ENCODE measurements around the gene FAM135A. TPM values are rescaled to one million over a fixed set of nuclear protein-coding genes. Genes with fewer than 3 reads are reported as not detected.

Gene FAM135A
- total RNA-seq (10 to 100 TPM in 2 of 6 donors, 1 to 10 TPM in 4; 7.7 to 14.4 (median 8.4) TPM), polyA plus RNA-seq (10 to 100 TPM in 1 of 2 donors, 1 to 10 TPM in 1; 7.5 to 13.1 TPM)

GRCh38 chr6:70413114-70413991 lies at the start of gene FAM135A:
FAM135A (plus strand) TSS chr6:70413508; CDS start chr6:70428343, 14,835 bp downstream.
- TF ChIP-seq, protein P1, sequence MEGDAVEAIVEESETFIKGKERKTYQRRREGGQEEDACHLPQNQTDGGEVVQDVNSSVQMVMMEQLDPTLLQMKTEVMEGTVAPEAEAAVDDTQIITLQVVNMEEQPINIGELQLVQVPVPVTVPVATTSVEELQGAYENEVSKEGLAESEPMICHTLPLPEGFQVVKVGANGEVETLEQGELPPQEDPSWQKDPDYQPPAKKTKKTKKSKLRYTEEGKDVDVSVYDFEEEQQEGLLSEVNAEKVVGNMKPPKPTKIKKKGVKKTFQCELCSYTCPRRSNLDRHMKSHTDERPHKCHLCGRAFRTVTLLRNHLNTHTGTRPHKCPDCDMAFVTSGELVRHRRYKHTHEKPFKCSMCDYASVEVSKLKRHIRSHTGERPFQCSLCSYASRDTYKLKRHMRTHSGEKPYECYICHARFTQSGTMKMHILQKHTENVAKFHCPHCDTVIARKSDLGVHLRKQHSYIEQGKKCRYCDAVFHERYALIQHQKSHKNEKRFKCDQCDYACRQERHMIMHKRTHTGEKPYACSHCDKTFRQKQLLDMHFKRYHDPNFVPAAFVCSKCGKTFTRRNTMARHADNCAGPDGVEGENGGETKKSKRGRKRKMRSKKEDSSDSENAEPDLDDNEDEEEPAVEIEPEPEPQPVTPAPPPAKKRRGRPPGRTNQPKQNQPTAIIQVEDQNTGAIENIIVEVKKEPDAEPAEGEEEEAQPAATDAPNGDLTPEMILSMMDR (IDR thresholded peaks at IDR 0.05), result no peak
- peak; percentile 98 to 99 (median 99) for ATAC-seq
- Histone ChIP-seq H3K4me3 (peak within 1 kb of the TSS; percentile 67 to 89 (median 84)), H3K27ac (peak within 1 kb of the TSS; percentile 60 to 83 (median 74)), H3K36me3 (no peaks in the 10 kb centered on the region), H3K27me3 (no peaks in the 10 kb centered on the region), H3K9me3 (no peaks in the 10 kb centered on the region), H3K4me1 (peaks cover 0 to 16% (median 6%) of the 10 kb centered on the region in 3 donors)
- intact Hi-C loops (cut with DNase I), result no loop called here
- FAIRE-seq, result peak; percentile 80
- peak; percentile 99 to 100 (median 100) for DNase-seq
- 0% methylated on average over 36 to 89 of the region's 89 CpGs for WGBS, 2 donors

DNA sequence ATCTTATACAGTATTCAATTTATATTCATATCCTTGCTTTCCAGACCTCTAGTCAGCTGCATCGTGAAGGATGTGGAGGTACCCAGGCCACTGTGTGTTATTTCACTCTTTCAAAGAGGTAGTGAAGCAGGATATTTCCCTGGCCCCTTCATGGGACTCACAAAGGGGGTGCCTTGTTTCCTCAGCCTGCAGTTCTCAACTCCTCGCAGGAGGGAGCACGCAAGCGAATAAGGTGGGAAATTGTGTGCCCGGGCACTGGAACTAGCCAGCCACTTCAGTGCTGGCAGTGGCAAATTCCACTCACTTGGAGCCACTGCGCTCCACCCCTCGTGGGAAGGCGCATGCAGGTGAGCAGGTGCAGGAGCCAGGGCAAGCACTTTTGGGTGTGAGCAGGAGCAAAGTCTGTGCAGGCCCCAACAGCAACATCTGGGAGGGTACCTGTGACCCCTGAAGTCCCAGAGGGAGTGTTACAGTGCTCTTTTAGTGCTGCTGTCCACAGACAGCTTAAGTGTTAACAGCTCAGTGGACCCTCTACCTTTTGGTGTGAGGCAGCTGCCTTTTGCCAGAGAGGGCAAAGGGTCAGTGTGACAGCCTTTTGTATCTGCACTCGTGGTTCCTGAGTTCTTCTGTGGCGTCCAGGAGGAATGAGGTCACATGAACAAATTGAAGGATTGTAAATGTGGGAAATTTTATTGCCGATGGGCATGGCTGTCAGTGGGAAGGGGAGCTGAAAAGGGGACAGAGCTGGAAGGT lies 49.4 kb upstream of the FAM135A start:
- TF ChIP-seq, protein P1 (IDR thresholded peaks at IDR 0.05), result no peak
- Histone ChIP-seq H3K4me3 (no peak overlapping the region), H3K9me3 (no peaks in the 10 kb centered on the region), H3K27me3 (no peaks in the 10 kb centered on the region), H3K27ac (no peak overlapping the region), H3K36me3 (no peaks in the 10 kb centered on the region), H3K4me1 (no peaks in the 10 kb centered on the region)
- DNase-seq (peak; percentile 48 to 70 (median 59)), FAIRE-seq (no peak), ATAC-seq (peak; percentile 79 to 99 (median 95))
- WGBS, 2 donors, result 43 to 46% methylated on average over 11 of the region's 11 CpGs
- intact Hi-C loops (cut with DNase I), result no loop called here

DNA sequence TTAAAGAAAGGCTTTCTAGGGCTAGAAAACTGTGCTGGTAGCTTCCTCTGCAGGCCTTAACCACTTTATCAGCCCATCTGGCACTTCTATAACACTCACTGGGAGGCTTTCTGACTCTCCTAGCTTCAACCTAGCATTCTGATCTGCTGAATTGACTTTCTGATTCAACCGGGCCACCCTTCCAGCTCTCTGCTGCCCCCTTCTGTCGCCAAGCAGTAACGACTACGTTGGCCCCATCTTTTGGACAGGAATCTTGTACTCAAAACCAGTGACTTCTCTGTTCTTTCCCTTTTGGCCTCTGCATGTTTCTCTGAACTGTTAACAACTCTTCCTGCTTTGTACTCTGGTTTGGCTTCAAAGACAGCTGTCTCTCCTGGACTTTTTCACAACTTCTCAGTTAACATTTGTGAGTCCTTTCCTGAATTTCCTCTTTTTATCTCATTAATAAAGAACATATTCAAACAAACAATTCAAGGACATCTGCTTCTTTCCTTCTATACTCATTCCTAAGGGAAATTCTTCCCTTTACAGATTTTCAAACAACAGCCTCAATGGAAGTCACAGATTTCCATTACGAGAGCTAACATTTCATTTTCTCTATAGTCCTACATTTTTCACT lies 43.9 kb upstream of the FAM135A start:
- intact Hi-C loops (cut with DNase I), result loop anchor here in 1 of 3 donors (5.0 kb wide), 1 partner anchor 57 kb away; no protein-coding TSS in a partner anchor
- no peaks in the 10 kb centered on the region for H3K36me3 ChIP-seq
- peak; percentile 60 to 84 (median 66) for DNase-seq
- peak; percentile 71 to 98 (median 92) for ATAC-seq
- no peaks in the 10 kb centered on the region for H3K27me3 ChIP-seq
- peaks cover 4 to 6% (median 5%) of the 10 kb centered on the region in 3 donors for H3K4me1 ChIP-seq
- TF ChIP-seq, protein P1 (IDR thresholded peaks at IDR 0.05), result peak; percentile 76 to 88 (median 79)
- H3K27ac ChIP-seq, result no peak overlapping the region
- 15 to 17% methylated on average over 5 of the region's 5 CpGs for WGBS, 2 donors
- peak; percentile 23 for FAIRE-seq
- no peaks in the 10 kb centered on the region for H3K9me3 ChIP-seq
- H3K4me3 ChIP-seq, result no peak overlapping the region

GRCh38 chr6:70370496-70370895 lies 42.8 kb upstream of the FAM135A start:
- FAIRE-seq, result no peak

More at GRCh38 chr6:70370496-70370895, 42.8 kb upstream of the FAM135A start:
- ATAC-seq, result no peak
- TF ChIP-seq, protein P1 (IDR thresholded peaks at IDR 0.05), result no peak
- Histone ChIP-seq H3K4me3 (no peak overlapping the region), H3K27me3 (no peaks in the 10 kb centered on the region), H3K4me1 (peaks cover 4 to 6% (median 5%) of the 10 kb centered on the region in 3 donors), H3K9me3 (no peaks in the 10 kb centered on the region), H3K36me3 (no peaks in the 10 kb centered on the region), H3K27ac (no peak overlapping the region)
- 65 to 69% methylated on average over 4 of the region's 4 CpGs for WGBS, 2 donors
- intact Hi-C loops (cut with DNase I), result no loop called here
- no peak for DNase-seq
